HEK293 (cell line): ENCODE results near the gene KCNRG.

ENCODE experiments used
- ZNF558 ChIP-seq: fragments of 450-650 bp; formaldehyde crosslinking; IDR thresholded peaks from 2 replicates; pipeline ENCODE4 v1.5.1; 2016; ENCODE audit warnings: missing biosample characterization, missing genetic modification characterization
- ZNF843 ChIP-seq: fragments of 450-650 bp; formaldehyde crosslinking; IDR thresholded peaks from 2 replicates; pipeline ENCODE4 v1.5.1; 2016; ENCODE audit warnings: missing biosample characterization, missing genetic modification characterization
- TF ChIP-seq, protein P1 (sequence below): IDR thresholded peaks from 2 replicates; pipeline ENCODE4 v1.6.1; 2011; ENCODE audit warnings: mild to moderate bottlenecking, low read depth, low read length, borderline replicate concordance
- TF ChIP-seq, protein P2 (sequence below): fragments of 450-650 bp; formaldehyde crosslinking; IDR thresholded peaks from 2 replicates; pipeline ENCODE4 v1.5.1; 2016; ENCODE audit warnings: missing biosample characterization, missing genetic modification characterization

- no peak for TF ChIP-seq ZNF843 (tag by site-specific recombination)
- TF ChIP-seq, protein P1, sequence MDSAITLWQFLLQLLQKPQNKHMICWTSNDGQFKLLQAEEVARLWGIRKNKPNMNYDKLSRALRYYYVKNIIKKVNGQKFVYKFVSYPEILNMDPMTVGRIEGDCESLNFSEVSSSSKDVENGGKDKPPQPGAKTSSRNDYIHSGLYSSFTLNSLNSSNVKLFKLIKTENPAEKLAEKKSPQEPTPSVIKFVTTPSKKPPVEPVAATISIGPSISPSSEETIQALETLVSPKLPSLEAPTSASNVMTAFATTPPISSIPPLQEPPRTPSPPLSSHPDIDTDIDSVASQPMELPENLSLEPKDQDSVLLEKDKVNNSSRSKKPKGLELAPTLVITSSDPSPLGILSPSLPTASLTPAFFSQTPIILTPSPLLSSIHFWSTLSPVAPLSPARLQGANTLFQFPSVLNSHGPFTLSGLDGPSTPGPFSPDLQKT = no peak
- TF ChIP-seq, protein P2, sequence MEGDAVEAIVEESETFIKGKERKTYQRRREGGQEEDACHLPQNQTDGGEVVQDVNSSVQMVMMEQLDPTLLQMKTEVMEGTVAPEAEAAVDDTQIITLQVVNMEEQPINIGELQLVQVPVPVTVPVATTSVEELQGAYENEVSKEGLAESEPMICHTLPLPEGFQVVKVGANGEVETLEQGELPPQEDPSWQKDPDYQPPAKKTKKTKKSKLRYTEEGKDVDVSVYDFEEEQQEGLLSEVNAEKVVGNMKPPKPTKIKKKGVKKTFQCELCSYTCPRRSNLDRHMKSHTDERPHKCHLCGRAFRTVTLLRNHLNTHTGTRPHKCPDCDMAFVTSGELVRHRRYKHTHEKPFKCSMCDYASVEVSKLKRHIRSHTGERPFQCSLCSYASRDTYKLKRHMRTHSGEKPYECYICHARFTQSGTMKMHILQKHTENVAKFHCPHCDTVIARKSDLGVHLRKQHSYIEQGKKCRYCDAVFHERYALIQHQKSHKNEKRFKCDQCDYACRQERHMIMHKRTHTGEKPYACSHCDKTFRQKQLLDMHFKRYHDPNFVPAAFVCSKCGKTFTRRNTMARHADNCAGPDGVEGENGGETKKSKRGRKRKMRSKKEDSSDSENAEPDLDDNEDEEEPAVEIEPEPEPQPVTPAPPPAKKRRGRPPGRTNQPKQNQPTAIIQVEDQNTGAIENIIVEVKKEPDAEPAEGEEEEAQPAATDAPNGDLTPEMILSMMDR (tag by site-specific recombination) = no peak
- TF ChIP-seq ZNF558 (tag by site-specific recombination) = no peak
These were observed 45.5 kb downstream of the KCNRG start for GRCh38 chr13:50060718-50061117.
